HepG2 (cell line): ENCODE data around the gene ALK. TPM values are rescaled to one million over a fixed set of nuclear protein-coding genes. Genes with fewer than 3 reads are reported as not detected.

Experiments
- ATAC-seq: fragments of 200-7000 bp; cut with Tn5 transposase; 3 replicates; pipeline ENCODE4 v1.9.1; 2020; ENCODE audit warnings: mild to moderate bottlenecking, moderate library complexity
- BruUV-seq: library from RNA; stranded (reverse); fragments of 400-500 nt; replicated peaks from 2 replicates; lab custom pipeline; 2021; lab: Mats Ljungman, UMichigan
- CTCF ChIA-PET: fragments of 300-600 bp; formaldehyde crosslinking; extraction: SDS; loops from one replicate; lab custom pipeline; 2021; ENCODE audit warnings: low total read pairs, inconsistent platforms, low intra/inter-chr PET ratio; lab: Yijun Ruan, JAX
- POLR2A ChIA-PET: fragments of 350-600 bp; sonication (Branson Sonifier 250); formaldehyde crosslinking; loops from one replicate; lab custom pipeline; 2020; ENCODE audit warnings: antibody characterized with exemption, inconsistent platforms; lab: Yijun Ruan, JAX
- DNase-seq: peaks from one replicate; pipeline ENCODE4 v3.0.0-alpha.2; 2015; ENCODE audit warnings: low spot score
- FAIRE-seq: peaks from 3 replicates; lab custom pipeline; 2011; peaks lifted over from hg19 to GRCh38; lab: Jason Lieb, UNC
- H2AFZ ChIP-seq: one replicate; pipeline ENCODE4 v1.6.1; 2011; ENCODE audit warnings: low read length, inconsistent platforms
- H3K27ac ChIP-seq: fragments of 300-600 bp; 3 replicates; pipeline ENCODE4 v1.8.0; 2011; ENCODE audit warnings: mixed run types, mild to moderate bottlenecking, mixed read lengths, low read length, inconsistent platforms; ENCODE audit not compliant: insufficient read depth; ENCODE audit errors: extremely low read length
- H3K27me3 ChIP-seq, 2 experiments: fragments of 200-600 bp in 1 of 2; 2 replicates in 1 of 2; 3 replicates in 1 of 2; pipeline versions ENCODE4 v1.6.0 to v1.8.0; 2011; ENCODE audit warnings: low read length in 2 of 2, mild to moderate bottlenecking in 2 of 2, moderate library complexity in 2 of 2, inconsistent platforms in 1 of 2; ENCODE audit not compliant: insufficient read depth in 2 of 2, control insufficient read depth in 1 of 2
- H3K36me3 ChIP-seq, 2 experiments: fragments of 200-600 bp in 1 of 2; replicated peaks in 1 of 2; 2 replicates in 1 of 2; 3 replicates in 1 of 2; pipeline versions ENCODE4 v1.5.1 to v1.8.0; 2011; ENCODE audit warnings: low read length in 2 of 2, inconsistent platforms in 1 of 2; ENCODE audit not compliant: insufficient read depth in 2 of 2, control insufficient read depth in 1 of 2
- H3K4me1 ChIP-seq: 2 replicates; pipeline ENCODE4 v1.5.1; 2012; ENCODE audit warnings: low read length, inconsistent platforms; ENCODE audit not compliant: insufficient read depth
- H3K4me2 ChIP-seq: 2 replicates; pipeline ENCODE4 v1.6.0; 2011; ENCODE audit warnings: low read depth, low read length, inconsistent platforms
- H3K4me3 ChIP-seq, 3 experiments: fragments of 200-600 bp in 1 of 3; sonication (generic), shearing (Covaris generic) in 1 of 3; replicated peaks in 1 of 3; 2 replicates each; pipeline ENCODE4 v1.5.1; 2011 to 2016; ENCODE audit warnings: low read length in 3 of 3, inconsistent platforms in 2 of 3, low read depth in 2 of 3, mild to moderate bottlenecking in 2 of 3, control low read depth in 1 of 3, mixed read lengths in 1 of 3; ENCODE audit not compliant: insufficient read depth in 1 of 3
- H3K79me2 ChIP-seq: one replicate; pipeline ENCODE4 v1.6.1; 2011; ENCODE audit warnings: low read length, inconsistent platforms; ENCODE audit not compliant: insufficient read depth
- H3K9ac ChIP-seq: 2 replicates; pipeline ENCODE4 v1.6.0; 2011; ENCODE audit warnings: mild to moderate bottlenecking, low read depth, low read length, inconsistent platforms; ENCODE audit not compliant: insufficient read depth
- H3K9me3 ChIP-seq: 2 replicates; pipeline ENCODE4 v1.5.1; 2012; ENCODE audit warnings: mild to moderate bottlenecking, low read length
- H4K20me1 ChIP-seq: 2 replicates; pipeline ENCODE4 v1.6.0; 2011; ENCODE audit warnings: inconsistent platforms, mild to moderate bottlenecking, low read length, moderate library complexity; ENCODE audit not compliant: insufficient read depth
- AGO2 ChIP-seq: fragments of 200-400 bp; formaldehyde crosslinking; optimal IDR thresholded peaks from 2 replicates; pipeline ENCODE3; 2017; ENCODE audit warnings: mild to moderate bottlenecking, low read depth, low read length, moderate library complexity
- GLI4 ChIP-seq: sonication (generic); formaldehyde crosslinking; IDR thresholded peaks from 2 replicates; pipeline ENCODE4 v1.5.1; 2020; ENCODE audit warnings: missing genetic modification reagents, mild to moderate bottlenecking, moderate library complexity, borderline replicate concordance
- THAP11 ChIP-seq: IDR thresholded peaks from 2 replicates; pipeline ENCODE4 v1.6.1; 2016; ENCODE audit warnings: missing biosample characterization, missing genetic modification reagents
- ZNF205 ChIP-seq: IDR thresholded peaks from 2 replicates; pipeline ENCODE4 v1.6.1; 2018; ENCODE audit warnings: missing biosample characterization, missing genetic modification reagents
- ZNF619 ChIP-seq: sonication (generic); formaldehyde crosslinking; IDR thresholded peaks from 2 replicates; pipeline ENCODE4 v1.4.0; 2020; ENCODE audit warnings: mild to moderate bottlenecking, missing genetic modification reagents
- ZSCAN29 ChIP-seq: sonication (generic); formaldehyde crosslinking; conservative IDR thresholded peaks from 2 replicates; pipeline ENCODE4 v1.4.0; 2020; ENCODE audit warnings: mild to moderate bottlenecking, missing genetic modification reagents
- ZSCAN9 ChIP-seq: IDR thresholded peaks from 2 replicates; pipeline ENCODE4 v1.6.1; 2016; ENCODE audit warnings: borderline replicate concordance
- WGBS: methylation state at CpG from one replicate; pipeline ENCODE4 v1.1.6; 2017; ENCODE audit warnings: low lambda C conversion rate; 5-methylcytosine and 5-hydroxymethylcytosine counted together
- in situ Hi-C: cut with HindIII; loops from 2 replicates; pipeline ENCODE4 v1.10.0; 2017; ENCODE audit warnings: low pct_unique_long_range_greater_than_20kb; ENCODE audit not compliant: extremely low pct_ligation_motif_present
- intact Hi-C: fragments of 100-400 bp; cut with micrococcal nuclease; formaldehyde crosslinking; loops from one replicate; pipeline ENCODE4 v1.10.0; 2022; ENCODE audit not compliant: unreplicated experiment
- polyA plus RNA-seq, 8 experiments: library from polyadenylated mRNA; depleted of rRNA in 3 of 8; stranded (reverse) in 7 of 8; unstranded in 1 of 8; fragments of >200 nt; fragmentation: Illumina TruSeq in 4 of 8; extraction: Trizol in 4 of 8; gene quantifications; 2 replicates each; pipeline versions ENCODE4 v1.2.1 to v1.2.3, GENCODE V29; 2011 to 2016; ENCODE audit warnings: low read depth in 4 of 8, missing spikeins in 1 of 8, mixed read lengths in 1 of 8; ENCODE audit not compliant: insufficient read depth in 1 of 8
- total RNA-seq, 5 experiments: library from RNA; depleted of rRNA; stranded (reverse); fragments of >200 nt; fragmentation: Illumina TruSeq; extraction: Trizol; gene quantifications; 2 replicates each; pipeline ENCODE4 v1.2.3, GENCODE V29; 2016; ENCODE audit warnings: low read depth in 1 of 5
- TF ChIP-seq, protein P1 (sequence below): sonication (generic); IDR thresholded peaks from 2 replicates; pipeline ENCODE4 v1.6.1; 2016; ENCODE audit warnings: low read depth, borderline replicate concordance
- TF ChIP-seq, protein P2 (sequence below): sonication (generic); formaldehyde crosslinking; IDR thresholded peaks from 2 replicates; pipeline ENCODE4 v1.4.0; 2020; ENCODE audit warnings: missing genetic modification reagents, low read depth, mild to moderate bottlenecking, borderline replicate concordance
- TF ChIP-seq, protein P3 (sequence below): sonication (generic); formaldehyde crosslinking; IDR thresholded peaks from 2 replicates; pipeline ENCODE4 v1.9.0; 2022; ENCODE audit warnings: missing genetic modification reagents, mild to moderate bottlenecking, borderline replicate concordance
- TF ChIP-seq, protein P4 (sequence below): sonication (generic); formaldehyde crosslinking; IDR thresholded peaks from 2 replicates; pipeline ENCODE4 v1.8.1; 2023; ENCODE audit warnings: mild to moderate bottlenecking, missing genetic modification reagents
- TF ChIP-seq, protein P5 (sequence below): sonication (generic); formaldehyde crosslinking; IDR thresholded peaks from 2 replicates; pipeline ENCODE4 v1.4.0; 2020; ENCODE audit warnings: mild to moderate bottlenecking, low read depth, missing genetic modification reagents

The ALK gene
- total and polyA plus RNA-seq, 2 of the 13 experiments (the other 11 are each of a cell fraction or from before 2014, with no cell fraction given): not detected

DNA sequence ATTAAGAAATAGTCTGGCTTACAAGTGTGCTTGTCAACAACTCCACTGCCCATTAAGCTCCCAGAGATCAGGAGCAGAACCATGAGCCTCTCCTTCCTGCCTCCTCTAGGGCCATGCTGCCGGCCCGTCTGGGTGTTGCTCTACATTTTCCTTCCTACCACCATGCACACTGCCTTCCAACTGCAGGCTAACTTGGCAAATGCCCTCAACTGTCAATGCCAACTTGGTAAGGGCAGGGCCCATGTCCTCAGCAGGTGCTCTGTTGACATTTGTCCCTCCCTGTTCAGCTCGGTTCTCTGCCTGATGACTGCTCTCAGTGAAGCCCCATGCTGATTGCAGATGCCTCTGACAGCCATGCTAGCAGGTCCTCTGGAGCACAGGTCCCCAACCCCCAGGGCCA lies 345.2 kb downstream of the ALK start:
- 6% methylated on average over 3 of the region's 3 CpGs for WGBS
- Histone ChIP-seq H3K27ac (no peak overlapping the region), H3K4me2 (no peak overlapping the region), H2AFZ (no peak overlapping the region), H3K9me3 (no peaks in the 10 kb centered on the region), H3K36me3 (no peaks in the 10 kb centered on the region), H3K4me1 (no peaks in the 10 kb centered on the region), H3K79me2 (no peaks in the 10 kb centered on the region), H3K9ac (no peak overlapping the region), H4K20me1 (no peaks in the 10 kb centered on the region), H3K27me3 (peaks cover 3 to 63% of the 10 kb centered on the region in 2 experiments; a peak in 4 of 5 replicates), H3K4me3 (no peak overlapping the region)
- BruUV-seq: no TSS peak
- CTCF ChIA-PET: no interaction called here
- no peak for ATAC-seq
- TF ChIP-seq ZNF619: no peak
- TF ChIP-seq, protein P1, sequence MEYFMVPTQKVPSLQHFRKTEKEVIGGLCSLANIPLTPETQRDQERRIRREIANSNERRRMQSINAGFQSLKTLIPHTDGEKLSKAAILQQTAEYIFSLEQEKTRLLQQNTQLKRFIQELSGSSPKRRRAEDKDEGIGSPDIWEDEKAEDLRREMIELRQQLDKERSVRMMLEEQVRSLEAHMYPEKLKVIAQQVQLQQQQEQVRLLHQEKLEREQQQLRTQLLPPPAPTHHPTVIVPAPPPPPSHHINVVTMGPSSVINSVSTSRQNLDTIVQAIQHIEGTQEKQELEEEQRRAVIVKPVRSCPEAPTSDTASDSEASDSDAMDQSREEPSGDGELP: no peak
- TF ChIP-seq GLI4 (CRISPR knock-in tag): no peak
- TF ChIP-seq THAP11: no peak
- TF ChIP-seq, protein P2, sequence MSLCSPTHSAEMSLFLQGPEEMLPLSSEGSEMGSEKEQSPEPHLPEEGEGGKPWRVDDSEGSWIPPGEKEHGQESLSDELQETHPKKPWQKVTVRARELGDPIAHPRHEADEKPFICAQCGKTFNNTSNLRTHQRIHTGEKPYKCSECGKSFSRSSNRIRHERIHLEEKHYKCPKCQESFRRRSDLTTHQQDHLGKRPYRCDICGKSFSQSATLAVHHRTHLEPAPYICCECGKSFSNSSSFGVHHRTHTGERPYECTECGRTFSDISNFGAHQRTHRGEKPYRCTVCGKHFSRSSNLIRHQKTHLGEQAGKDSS (CRISPR knock-in tag): no peak
- TF ChIP-seq ZSCAN9: no peak
- TF ChIP-seq, protein P3, sequence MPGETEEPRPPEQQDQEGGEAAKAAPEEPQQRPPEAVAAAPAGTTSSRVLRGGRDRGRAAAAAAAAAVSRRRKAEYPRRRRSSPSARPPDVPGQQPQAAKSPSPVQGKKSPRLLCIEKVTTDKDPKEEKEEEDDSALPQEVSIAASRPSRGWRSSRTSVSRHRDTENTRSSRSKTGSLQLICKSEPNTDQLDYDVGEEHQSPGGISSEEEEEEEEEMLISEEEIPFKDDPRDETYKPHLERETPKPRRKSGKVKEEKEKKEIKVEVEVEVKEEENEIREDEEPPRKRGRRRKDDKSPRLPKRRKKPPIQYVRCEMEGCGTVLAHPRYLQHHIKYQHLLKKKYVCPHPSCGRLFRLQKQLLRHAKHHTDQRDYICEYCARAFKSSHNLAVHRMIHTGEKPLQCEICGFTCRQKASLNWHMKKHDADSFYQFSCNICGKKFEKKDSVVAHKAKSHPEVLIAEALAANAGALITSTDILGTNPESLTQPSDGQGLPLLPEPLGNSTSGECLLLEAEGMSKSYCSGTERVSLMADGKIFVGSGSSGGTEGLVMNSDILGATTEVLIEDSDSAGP (CRISPR knock-in tag): no peak
- TF ChIP-seq ZSCAN29 (CRISPR knock-in tag): no peak
- no peak for TF ChIP-seq AGO2
- no peak for TF ChIP-seq ZNF205 (CRISPR knock-in tag)
- TF ChIP-seq, protein P4, sequence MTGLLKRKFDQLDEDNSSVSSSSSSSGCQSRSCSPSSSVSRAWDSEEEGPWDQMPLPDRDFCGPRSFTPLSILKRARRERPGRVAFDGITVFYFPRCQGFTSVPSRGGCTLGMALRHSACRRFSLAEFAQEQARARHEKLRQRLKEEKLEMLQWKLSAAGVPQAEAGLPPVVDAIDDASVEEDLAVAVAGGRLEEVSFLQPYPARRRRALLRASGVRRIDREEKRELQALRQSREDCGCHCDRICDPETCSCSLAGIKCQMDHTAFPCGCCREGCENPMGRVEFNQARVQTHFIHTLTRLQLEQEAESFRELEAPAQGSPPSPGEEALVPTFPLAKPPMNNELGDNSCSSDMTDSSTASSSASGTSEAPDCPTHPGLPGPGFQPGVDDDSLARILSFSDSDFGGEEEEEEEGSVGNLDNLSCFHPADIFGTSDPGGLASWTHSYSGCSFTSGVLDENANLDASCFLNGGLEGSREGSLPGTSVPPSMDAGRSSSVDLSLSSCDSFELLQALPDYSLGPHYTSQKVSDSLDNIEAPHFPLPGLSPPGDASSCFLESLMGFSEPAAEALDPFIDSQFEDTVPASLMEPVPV (CRISPR knock-in tag): no peak
- TF ChIP-seq, protein P5, sequence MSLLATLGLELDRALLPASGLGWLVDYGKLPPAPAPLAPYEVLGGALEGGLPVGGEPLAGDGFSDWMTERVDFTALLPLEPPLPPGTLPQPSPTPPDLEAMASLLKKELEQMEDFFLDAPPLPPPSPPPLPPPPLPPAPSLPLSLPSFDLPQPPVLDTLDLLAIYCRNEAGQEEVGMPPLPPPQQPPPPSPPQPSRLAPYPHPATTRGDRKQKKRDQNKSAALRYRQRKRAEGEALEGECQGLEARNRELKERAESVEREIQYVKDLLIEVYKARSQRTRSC (CRISPR knock-in tag): no peak
- in situ Hi-C loops (no loop called here), intact Hi-C loops (no loop called here)
- POLR2A ChIA-PET: no interaction called here
- no peak for DNase-seq
- no peak for FAIRE-seq
